Activated T-helper 17 cell treated with anti-CD3 and anti-CD28 coated beads, Interleukin-2, amount 50 U/mL, for 72 hours (primary cell): ENCODE measurements around the gene DAND5. TPM values are rescaled to one million over a fixed set of nuclear protein-coding genes. Genes with fewer than 3 reads are reported as not detected.

Source experiments
- ATAC-seq: fragments of 150-1000 bp; cut with Tn5 transposase; replicated peaks from 2 replicates; pipeline ENCODE4 v1.10.0; 2021; ENCODE audit warnings: mild to moderate bottlenecking, moderate library complexity
- H3K27ac Mint-ChIP-seq: one replicate; pipeline ENCODE4 v1.8.0; 2022; ENCODE audit warnings: mixed read lengths
- H3K27me3 Mint-ChIP-seq: one replicate; pipeline ENCODE4 v1.8.0; 2022; ENCODE audit warnings: mixed read lengths
- H3K36me3 Mint-ChIP-seq: one replicate; pipeline ENCODE4 v1.8.0; 2022; ENCODE audit warnings: low read depth, mild to moderate bottlenecking, mixed read lengths
- H3K4me1 Mint-ChIP-seq: one replicate; pipeline ENCODE4 v1.8.0; 2022; ENCODE audit warnings: mixed read lengths
- H3K4me3 Mint-ChIP-seq: one replicate; pipeline ENCODE4 v1.8.0; 2022; ENCODE audit warnings: mild to moderate bottlenecking, mixed read lengths
- H3K9me3 Mint-ChIP-seq: one replicate; pipeline ENCODE4 v1.8.0; 2022; ENCODE audit warnings: mixed read lengths
- total RNA-seq, 2 donors: library from RNA; stranded (reverse); gene quantifications; one replicate each; pipeline ENCODE4 v1.2.3, GENCODE V29; 2022

The DAND5 gene
- total RNA-seq, 2 donors from 2014 or later, result 0.30 to 0.40 TPM

DNA sequence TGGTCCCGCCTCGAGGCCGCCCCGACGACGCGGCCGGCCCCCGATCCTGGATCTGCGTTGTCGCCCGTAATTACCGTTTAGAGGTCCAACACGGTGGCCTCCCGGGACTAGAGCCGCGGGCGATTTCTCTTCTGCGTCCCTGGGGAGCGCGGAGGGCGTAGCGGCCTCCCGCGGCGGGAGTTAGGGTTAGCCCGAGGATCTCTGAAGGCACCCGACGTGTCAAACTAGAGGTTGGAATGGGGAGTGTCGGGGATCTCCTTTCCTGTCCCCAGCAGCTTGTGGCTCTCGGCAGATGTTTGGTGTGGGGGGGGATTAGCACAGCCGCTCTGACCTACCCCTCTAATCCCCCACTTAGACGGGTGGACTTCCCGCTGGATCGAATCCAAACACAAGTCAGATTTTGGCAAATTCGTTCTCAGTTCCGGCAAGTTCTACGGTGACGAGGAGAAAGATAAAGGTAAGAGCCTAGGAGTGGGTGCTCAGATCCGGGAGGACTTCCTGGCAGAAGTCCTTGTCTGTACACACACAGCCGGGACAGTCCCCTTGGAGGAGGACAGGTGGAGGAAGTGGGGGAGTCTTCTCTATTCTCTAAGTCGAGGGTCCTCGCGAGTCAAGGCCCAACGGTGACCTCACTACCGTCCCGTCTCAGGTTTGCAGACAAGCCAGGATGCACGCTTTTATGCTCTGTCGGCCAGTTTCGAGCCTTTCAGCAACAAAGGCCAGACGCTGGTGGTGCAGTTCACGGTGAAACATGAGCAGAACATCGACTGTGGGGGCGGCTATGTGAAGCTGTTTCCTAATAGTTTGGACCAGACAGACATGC lies 30.4 kb upstream of the DAND5 start:
- H3K4me1 Mint-ChIP-seq, result peaks cover 1% of the 10 kb centered on the region
- peak; percentile 12 for ATAC-seq
- no peaks in the 10 kb centered on the region for H3K9me3 Mint-ChIP-seq
- peak overlapping the region; percentile 95 for H3K27ac Mint-ChIP-seq
- no peaks in the 10 kb centered on the region for H3K27me3 Mint-ChIP-seq
- peaks cover 60% of the 10 kb centered on the region for H3K36me3 Mint-ChIP-seq
- peak overlapping the region; percentile 97 for H3K4me3 Mint-ChIP-seq

DNA sequence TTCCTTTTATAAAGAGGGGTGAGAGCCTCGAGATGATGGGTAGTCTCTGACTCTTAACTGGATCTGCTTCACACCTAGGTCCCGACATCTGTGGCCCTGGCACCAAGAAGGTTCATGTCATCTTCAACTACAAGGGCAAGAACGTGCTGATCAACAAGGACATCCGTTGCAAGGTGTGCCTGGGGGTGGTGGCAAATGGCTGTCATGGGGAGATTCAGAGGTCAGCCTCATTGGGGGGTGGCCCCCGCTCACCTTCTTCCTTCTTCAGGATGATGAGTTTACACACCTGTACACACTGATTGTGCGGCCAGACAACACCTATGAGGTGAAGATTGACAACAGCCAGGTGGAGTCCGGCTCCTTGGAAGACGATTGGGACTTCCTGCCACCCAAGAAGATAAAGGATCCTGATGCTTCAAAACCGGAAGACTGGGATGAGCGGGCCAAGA lies 29.4 kb upstream of the DAND5 start:
- ATAC-seq, result no peak
- H3K4me3 Mint-ChIP-seq, result peak overlapping the region; percentile 97
- no peaks in the 10 kb centered on the region for H3K9me3 Mint-ChIP-seq
- no peaks in the 10 kb centered on the region for H3K27me3 Mint-ChIP-seq
- peaks cover 70% of the 10 kb centered on the region for H3K36me3 Mint-ChIP-seq
- peak overlapping the region; percentile 95 for H3K27ac Mint-ChIP-seq
- peaks cover 6% of the 10 kb centered on the region for H3K4me1 Mint-ChIP-seq

DNA sequence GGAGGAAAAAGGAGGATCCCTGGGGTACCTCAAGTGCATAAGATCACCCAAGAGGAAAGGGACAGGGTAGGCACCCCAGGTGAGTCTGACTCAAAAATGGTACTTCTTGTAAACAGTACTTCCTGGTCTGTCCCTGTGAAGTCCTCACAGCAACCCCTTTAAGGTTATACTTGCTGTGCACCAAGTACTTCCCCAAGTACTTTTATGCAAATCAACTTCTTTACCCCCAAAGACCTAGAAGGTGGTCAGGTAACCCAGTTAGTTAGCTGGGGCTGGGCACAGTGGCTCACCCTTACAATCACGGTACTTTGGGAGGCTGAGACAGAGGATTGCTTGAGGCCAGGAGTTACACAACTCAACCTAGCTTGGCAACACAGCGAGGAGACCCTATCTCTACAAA lies 28.5 kb upstream of the DAND5 start:
- Mint-ChIP-seq H3K4me1 (peaks cover 8% of the 10 kb centered on the region), H3K4me3 (peak overlapping the region; percentile 97), H3K9me3 (no peaks in the 10 kb centered on the region), H3K36me3 (peaks cover 79% of the 10 kb centered on the region), H3K27ac (peak overlapping the region; percentile 95), H3K27me3 (no peaks in the 10 kb centered on the region)
- ATAC-seq, result no peak

GRCh38 chr19:12943437-12944044 lies 25.8 kb upstream of the DAND5 start:
- Mint-ChIP-seq H3K4me1 (peaks cover 8% of the 10 kb centered on the region), H3K36me3 (peaks cover 100% of the 10 kb centered on the region), H3K9me3 (no peaks in the 10 kb centered on the region), H3K4me3 (peak overlapping the region; percentile 97), H3K27me3 (no peaks in the 10 kb centered on the region), H3K27ac (peak overlapping the region; percentile 2)
- no peak for ATAC-seq

GRCh38 chr19:12944104-12944674 lies 25.2 kb upstream of the DAND5 start:
- Mint-ChIP-seq H3K27ac (peak overlapping the region; percentile 98), H3K27me3 (no peaks in the 10 kb centered on the region), H3K36me3 (peaks cover 100% of the 10 kb centered on the region), H3K4me1 (peaks cover 8% of the 10 kb centered on the region), H3K4me3 (peak overlapping the region; percentile 97), H3K9me3 (no peaks in the 10 kb centered on the region)
- no peak for ATAC-seq

DNA sequence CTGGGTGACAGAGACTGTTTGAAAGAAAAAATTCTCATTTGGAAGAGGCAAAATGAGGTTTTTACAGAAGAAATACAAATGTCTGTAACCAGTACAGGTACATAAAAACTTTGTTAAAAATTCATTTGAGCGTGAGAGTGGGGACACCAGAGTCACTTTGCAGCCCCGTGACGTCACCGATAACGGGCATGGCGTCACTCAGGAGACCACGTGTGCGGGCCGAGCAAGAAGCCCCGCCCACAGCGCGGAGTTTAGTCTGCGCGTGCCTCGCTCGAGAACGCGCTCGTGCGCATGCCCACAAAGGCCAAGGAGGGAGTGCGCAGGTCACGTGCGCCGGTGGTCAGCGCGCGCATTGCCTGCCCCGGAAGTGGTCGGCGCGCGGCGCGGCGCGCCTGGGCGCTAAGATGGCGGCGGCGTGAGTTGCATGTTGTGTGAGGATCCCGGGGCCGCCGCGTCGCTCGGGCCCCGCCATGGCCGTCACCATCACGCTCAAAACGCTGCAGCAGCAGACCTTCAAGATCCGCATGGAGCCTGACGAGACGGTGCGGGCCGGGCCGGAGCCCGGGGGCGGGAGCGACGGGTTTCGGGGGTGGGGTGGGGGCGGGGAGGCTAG lies 23.8 kb upstream of the DAND5 start, which contains the start of gene RAD23A:
RAD23A (plus strand) TSS at position 384 of the 613 bp plus-strand sequence; CDS start at position 471, 87 bp downstream.
- Mint-ChIP-seq H3K4me1 (peaks cover 14% of the 10 kb centered on the region), H3K9me3 (no peaks in the 10 kb centered on the region), H3K4me3 (peak within 1 kb of the TSS; percentile 97), H3K27me3 (no peaks in the 10 kb centered on the region), H3K36me3 (peaks cover 100% of the 10 kb centered on the region), H3K27ac (peak within 1 kb of the TSS; percentile 98)
- peak; percentile 84 for ATAC-seq

DNA sequence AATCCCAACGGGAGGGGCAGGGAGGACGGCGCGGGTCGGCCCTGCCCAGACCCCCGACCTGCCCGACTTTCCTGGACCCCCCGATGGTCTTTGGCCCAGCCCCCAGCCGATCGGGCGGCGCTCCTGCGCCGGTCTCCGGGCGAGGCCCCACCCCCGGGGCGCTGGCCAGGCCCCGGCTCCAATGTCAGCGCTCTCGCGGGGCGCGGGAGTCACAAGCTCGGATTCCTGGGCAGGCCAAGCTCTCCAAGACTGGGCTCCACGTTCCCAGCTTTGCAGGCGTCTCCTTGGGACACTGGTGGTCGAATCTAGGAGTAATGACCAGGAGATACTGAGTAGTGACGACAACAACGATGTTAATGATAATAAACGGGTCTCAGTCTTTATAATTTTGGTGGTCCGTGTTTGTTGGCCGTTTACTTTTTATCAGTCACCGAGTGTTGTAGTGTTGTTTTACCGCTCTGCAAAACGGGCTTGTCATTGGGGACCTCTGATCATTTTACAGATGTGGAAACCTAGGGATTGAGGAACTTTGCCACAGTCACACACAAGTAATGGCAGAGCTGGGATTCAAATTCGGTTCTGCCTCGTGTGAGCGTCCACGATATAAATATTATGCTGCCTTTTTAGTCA lies 23.2 kb upstream of the DAND5 start:
- ATAC-seq, result peak; percentile 66
- Mint-ChIP-seq H3K27me3 (no peaks in the 10 kb centered on the region), H3K4me3 (peak overlapping the region; percentile 97), H3K36me3 (peaks cover 100% of the 10 kb centered on the region), H3K9me3 (no peaks in the 10 kb centered on the region), H3K4me1 (peaks cover 14% of the 10 kb centered on the region), H3K27ac (peak overlapping the region; percentile 98)

GRCh38 chr19:12946731-12947496 lies 22.5 kb upstream of the DAND5 start:
- ATAC-seq, result no peak
- peaks cover 14% of the 10 kb centered on the region for H3K4me1 Mint-ChIP-seq
- peak overlapping the region; percentile 97 for H3K4me3 Mint-ChIP-seq
- no peaks in the 10 kb centered on the region for H3K27me3 Mint-ChIP-seq
- H3K27ac Mint-ChIP-seq, result peak overlapping the region; percentile 98
- no peaks in the 10 kb centered on the region for H3K9me3 Mint-ChIP-seq
- peaks cover 100% of the 10 kb centered on the region for H3K36me3 Mint-ChIP-seq

- H3K27me3 Mint-ChIP-seq, result no peaks in the 10 kb centered on the region
- H3K27ac Mint-ChIP-seq, result no peak overlapping the region
- H3K4me3 Mint-ChIP-seq, result peak overlapping the region; percentile 97
- H3K4me1 Mint-ChIP-seq, result peaks cover 14% of the 10 kb centered on the region
- H3K36me3 Mint-ChIP-seq, result peaks cover 100% of the 10 kb centered on the region
- no peaks in the 10 kb centered on the region for H3K9me3 Mint-ChIP-seq
- ATAC-seq, result no peak
Measured at GRCh38 chr19:12947702-12948611, 21.4 kb upstream of the DAND5 start.

DNA sequence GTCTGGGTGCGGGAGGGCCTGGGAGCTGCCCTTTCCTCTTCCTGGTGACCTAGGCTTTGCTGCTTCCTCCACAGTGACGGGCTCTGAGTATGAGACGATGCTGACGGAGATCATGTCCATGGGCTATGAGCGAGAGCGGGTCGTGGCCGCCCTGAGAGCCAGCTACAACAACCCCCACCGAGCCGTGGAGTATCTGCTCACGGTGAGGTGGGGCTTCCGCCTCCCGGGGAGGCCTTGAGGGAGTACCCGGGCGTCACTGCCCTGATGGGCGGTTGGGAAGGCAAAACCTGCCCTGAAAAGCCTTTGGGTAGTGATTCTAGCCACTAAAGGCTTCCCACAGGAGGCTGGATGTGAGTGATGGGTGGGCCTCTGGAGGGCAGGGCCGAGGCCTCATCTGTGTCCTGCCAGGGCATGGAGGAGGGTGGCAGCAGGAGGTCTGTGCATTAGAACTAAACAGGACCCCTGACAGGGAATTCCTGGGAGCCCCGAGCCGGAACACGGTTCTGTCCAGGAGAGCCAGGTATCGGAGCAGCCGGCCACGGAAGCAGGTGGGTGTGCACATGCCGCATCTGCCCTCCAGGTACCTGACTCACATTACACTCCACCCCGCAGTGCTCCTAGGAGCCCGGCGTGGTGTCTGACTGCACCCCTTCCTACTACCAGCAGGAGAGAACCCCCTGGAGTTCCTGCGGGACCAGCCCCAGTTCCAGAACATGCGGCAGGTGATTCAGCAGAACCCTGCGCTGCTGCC lies 20.6 kb upstream of the DAND5 start:
- no peak overlapping the region for H3K27ac Mint-ChIP-seq
- H3K9me3 Mint-ChIP-seq, result no peaks in the 10 kb centered on the region
- no peak overlapping the region for H3K4me3 Mint-ChIP-seq
- H3K36me3 Mint-ChIP-seq, result peaks cover 100% of the 10 kb centered on the region
- H3K27me3 Mint-ChIP-seq, result no peaks in the 10 kb centered on the region
- H3K4me1 Mint-ChIP-seq, result peaks cover 14% of the 10 kb centered on the region
- ATAC-seq, result no peak

DNA sequence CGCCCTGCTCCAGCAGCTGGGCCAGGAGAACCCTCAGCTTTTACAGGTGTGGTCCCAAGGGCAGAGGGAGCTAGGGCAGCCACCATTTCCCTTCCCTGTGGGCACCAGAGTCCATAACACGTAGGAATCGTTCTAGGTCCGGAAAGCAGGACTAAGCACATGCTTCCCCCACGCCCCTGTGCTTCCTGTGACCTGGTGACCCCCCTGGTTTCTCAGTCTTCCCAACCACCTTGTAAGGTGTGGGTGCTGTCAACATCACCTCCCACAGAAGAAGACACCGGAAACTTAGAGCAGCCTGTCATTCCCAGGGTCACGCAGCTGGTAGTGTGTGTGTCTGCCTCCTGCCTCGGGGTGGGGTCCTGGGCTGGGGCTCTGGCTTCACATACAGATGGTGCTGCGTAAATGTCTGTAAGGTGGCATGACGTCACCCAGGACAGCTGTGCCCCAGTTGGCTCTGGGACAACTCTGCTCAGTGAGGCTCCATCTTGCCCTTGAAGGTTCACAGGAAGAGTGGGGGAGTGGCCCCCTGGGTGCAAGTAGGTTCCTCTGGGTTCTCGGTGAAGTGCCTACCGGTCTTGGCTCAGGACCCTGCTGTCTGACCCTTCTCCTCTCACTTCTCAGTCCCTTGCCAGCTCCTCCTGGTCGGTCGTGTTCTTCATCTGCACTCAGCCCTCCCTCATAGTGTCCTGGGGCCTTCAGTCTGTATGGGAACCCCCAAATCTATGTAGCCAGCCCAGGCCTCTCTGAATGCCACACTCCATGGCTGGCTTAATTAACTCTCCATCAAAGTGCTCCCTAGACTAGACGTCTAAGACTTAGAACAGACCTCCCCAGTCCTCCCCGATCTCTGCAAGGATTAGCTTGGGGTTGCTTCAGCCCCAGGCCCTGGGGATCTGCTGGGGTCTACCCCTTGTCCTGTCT lies 19.8 kb upstream of the DAND5 start:
- H3K27ac Mint-ChIP-seq, result peak overlapping the region; percentile 54
- no peak for ATAC-seq
- peaks cover 15% of the 10 kb centered on the region for H3K4me1 Mint-ChIP-seq

More for the DNA sequence above, 19.8 kb upstream of the DAND5 start:
- Mint-ChIP-seq H3K27me3 (no peaks in the 10 kb centered on the region), H3K36me3 (peaks cover 100% of the 10 kb centered on the region), H3K9me3 (no peaks in the 10 kb centered on the region), H3K4me3 (no peak overlapping the region)
